ENCODE measurements around the gene RASSF7.

GRCh38 chr11:514606-515005 lies 46.2 kb upstream of the RASSF7 start:
- TF ChIP-seq MAFK (IDR thresholded peaks at IDR 0.05; ENCODE audit: low read depth, low read length) (no peak), SUZ12 (IDR thresholded peaks at IDR 0.05; ENCODE audit: low read length) (no peak), POLR2A (IDR thresholded peaks at IDR 0.05; ENCODE audit: control extremely low read depth in 1 of 2, low read depth in 2 of 2, low read length in 2 of 2) (no peak)
